ENCODE measurements around the gene PLXNA4.
"Not testable (repeated sequence)": the region's sequence is repeated elsewhere in the genome, so short reads cannot be mapped to it uniquely, and the experiment has no call there.

The PLXNA4 gene

DNA sequence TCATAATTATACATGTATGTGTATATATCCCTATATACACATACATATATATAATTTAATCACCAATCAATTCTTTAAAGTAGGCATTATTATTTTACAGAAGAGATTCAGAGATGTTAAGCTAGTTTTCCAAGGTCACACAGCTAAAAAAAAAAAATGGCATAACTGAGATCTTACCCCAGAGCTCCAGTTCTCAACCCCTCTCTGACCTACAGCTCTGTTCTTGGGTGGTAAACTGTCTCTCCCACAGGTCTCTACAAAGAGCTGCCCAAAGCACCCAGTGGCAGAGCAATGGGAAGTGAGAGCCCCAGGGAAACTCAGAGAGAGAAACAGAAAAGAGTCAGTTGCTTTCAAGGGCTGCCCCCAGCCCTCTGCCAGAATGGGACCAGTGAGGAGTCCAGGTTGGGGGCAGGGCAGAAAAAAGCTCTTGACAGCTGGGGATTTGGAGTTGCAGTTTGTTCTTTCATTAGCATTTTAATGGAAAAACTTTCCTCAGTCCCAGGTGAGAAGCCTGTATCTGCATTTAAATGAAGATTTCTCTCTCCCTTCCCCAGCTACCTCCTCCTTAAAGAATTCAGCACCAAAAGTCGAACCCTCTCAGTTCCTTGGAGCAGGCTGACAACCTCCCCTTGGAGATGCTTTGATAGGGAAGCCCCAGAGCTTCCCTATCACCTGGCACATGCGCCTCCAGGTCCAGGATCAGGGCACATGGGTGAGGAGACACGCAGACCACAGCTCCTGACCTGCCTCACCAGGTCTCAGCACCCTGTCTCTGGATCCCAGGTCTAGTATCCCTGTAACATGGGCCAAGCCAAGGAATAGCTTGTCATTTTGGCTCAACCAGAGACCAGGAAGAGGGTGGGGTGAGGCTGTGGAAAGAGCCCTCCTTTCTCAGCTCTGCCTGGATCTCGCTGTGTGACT is 388.1 kb downstream of the PLXNA4 start:
- no peak for DNase-seq

DNA sequence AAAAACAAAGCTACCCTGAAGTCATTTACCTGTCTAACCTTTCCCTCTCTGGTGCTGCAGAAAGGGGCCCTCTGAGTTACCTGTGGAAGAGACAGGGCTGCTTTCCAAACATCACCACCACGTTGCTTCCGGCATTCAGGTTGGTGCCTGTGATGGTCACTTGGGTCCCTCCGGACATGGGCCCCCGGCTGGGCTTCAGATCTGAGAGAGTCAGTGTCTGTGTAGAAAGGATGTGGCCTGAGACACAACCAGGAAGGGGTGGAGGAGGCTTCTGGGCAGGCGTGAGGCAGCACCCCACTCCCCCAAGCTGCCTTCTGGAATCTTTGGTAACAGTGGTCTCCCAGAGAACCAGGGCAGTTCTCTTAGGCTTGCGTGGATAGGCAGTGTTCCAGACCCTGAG is 388.9 kb downstream of the PLXNA4 start:
- DNase-seq = no peak

DNA sequence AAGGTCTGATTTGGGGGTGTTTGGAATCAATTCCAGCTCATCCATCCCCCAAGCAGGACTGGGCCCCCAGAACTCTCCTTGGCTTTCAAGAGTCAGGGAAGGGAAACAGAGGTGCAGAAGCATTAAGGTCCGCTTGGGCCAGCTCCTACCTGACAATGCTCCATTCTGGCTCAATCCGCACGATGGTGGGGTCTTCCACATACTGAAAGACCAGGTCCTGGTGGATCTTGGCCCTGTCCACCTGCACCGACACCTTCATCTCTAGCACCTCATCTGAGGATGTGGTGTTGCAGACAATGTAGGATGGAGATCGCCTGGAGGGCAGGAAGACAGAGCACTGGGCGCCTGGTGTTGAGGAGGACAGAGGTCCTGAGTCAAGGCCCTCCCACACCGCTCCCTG is 391.1 kb downstream of the PLXNA4 start:
- DNase-seq = no peak

DNA sequence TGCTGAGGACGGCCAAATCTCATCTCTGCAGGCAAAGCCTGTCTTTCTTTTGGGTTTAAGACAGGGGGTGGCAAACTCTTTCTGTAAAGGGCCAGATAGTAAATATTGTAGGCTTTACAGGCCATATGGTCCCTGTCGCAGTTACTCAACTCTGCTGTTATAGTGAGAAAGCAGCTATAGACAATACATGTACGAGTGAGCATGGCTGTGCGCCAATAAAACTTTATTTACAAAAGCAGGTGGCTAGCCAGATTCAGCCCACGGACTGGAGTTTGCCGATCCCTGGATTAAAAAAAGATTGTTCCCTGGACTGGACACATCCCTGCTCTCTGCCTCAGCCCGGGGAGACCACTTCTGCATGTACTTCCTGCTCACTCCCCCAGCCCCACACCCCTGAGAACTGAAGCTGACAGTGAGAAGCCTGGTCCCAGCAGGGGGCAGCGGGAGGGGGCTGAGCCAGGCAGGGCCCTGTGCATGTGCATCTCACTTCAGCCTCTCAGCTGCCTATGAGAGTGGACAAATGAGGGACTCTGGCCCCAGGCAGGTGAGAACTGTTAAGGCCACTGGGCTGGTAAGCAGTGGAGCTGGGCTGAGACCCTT is 392.4 kb downstream of the PLXNA4 start:
- no peak for DNase-seq

DNA sequence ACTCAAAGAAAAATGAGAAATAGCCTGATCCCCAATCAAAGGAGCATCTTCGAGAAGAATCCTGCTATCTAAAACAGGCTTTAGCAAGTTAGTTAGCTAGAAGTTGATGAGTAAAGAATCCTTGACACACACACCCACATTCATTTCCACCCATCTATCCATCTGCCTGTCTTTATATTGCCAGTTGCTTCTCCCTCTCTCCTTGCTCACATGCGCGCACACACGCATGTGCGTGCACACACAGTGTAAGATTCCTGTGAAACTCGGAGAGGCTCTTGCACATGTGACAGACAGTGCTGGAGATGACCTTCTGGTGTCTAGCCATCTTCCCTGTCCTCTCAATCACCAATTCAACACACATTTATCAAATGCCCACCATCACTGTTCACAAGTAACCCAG is 393.3 kb downstream of the PLXNA4 start:
- no peak for DNase-seq

DNA sequence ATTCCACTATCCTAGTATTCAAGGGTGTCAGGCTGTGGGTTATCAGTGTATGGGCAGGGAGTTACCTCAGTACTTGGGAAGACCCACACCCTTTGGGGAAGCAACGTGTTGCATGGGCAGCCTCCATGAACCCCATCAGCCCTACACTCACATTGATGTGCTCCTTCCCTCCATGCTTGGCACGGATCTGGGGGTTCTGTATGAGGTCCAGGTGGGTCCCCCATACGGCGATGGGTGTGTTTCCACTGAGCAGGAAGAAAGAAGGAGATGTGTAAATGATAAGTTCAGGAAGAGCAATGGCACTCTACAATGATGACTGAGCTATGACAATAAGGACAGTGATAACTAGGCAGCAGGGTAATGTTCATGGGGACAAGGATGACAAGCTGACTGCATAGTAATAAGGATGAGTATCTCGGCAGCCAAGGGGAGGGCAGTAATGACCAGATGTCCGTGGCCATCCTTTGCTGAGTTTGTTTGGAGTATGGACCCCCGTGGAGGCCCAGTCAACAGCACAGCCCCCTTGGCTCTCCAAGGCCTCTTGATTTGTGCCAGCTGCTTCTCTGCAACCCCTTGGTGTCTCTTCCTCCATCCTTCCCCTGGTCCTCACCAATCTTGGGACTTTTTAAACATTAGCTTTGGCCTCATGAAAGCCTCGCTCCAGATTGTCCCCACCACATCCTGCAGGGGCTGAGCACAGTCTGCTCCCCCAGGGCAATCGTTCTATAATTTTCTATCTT is 394.2 kb downstream of the PLXNA4 start:
- no peak for DNase-seq

DNA sequence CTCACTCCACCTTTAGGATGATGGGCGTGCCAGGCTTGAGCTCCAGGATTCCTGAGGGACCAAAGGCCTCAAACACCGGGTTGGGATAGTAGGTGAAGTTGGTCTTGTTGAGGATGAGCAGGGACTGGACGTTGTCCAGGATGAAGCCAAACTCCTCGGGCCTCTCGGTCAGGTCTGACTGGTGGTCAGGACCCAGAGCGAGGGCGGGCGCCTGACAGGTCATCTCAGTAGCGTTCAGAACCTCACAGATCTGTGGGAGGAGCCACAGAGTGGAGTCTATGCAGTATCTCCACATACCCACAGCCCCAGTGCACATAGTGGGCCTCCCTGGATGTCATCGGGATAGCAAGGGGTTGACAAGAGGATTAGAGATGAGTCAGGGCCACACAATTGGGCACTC is 394.9 kb downstream of the PLXNA4 start:
- no peak for DNase-seq

DNA sequence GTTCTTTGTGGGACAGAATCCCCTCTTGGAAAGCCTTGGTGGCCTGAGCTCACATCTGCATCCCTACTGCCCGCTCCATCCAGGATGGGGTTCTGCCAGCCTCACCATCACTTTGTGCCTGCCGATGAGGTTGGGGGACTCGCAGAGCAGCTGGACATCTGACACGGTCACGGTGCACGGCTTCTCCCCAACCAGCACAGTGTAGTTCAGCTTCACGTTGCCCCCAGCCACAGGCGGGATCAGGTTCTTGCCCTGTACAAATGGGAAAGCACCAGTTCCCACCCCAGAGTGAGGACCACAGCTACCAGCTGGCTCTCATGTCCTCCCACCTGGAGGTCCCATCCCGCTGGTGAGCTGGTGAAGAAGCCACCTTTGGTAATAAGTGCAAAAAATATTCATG is 395.8 kb downstream of the PLXNA4 start:
- no peak for DNase-seq

DNA sequence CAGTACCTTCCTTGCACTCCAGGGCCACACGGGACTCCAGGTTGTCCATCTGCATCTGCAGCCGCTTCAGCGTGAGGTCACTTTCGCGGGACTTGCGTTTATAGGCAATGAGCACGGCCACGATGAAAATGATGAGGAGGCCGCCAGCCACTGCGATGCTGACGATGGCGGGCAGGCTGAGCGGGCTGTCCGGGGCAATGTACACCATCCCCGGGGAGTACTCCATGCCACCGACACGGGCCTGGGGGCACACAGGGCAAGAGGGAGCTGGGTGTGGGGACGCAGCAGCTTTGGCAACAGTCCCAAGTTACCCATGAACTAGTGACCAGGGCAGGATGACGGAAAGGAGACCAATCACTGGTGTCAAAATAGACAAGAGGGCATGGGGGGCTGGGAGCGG is 396.6 kb downstream of the PLXNA4 start:
- DNase-seq = no peak

DNA sequence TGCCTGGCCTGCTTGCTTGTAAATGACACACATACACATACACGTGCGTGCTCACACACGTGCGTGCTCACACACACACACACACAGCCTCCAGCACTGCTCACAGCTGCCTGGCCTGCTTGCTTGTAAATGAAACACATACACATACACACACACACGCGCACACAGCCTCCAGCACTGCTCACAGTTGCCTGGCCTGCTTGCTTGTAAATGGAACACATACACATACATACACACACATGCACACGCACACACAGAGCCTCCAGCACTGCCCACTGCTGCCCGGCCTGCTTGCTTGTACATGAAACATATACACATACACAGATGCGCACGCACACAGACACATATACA is 397.2 kb downstream of the PLXNA4 start:
- no peak for DNase-seq

DNA sequence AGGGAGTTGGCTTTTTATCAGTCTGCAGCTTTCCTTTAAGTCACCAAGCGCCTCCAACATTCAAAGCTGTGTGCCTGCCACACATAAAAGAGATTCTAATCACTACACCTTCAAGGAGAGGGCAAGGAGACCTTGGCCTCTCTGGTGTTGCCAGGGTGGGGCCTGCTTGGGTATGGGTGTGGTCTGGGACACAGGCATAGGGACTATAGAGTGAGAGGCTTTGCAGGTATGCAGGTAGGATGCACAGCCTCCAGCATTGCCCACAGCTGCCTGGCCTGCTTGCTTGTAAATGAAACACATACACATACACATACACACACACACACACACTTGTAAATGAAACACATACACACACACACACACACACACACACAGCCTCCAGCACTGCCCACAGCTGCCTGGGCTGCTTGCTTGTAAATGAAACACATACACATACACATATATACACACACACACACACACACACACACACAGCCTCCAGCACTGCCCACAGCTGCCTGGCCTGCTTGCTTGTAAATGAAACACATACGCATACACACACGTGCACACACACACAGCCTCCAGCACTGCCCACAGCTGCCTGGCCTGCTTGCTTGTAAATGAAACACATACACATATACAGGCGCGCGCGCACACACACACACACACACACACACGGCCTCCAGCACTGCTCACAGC is 397.7 kb downstream of the PLXNA4 start:
- not testable (repeated sequence) for DNase-seq

DNA sequence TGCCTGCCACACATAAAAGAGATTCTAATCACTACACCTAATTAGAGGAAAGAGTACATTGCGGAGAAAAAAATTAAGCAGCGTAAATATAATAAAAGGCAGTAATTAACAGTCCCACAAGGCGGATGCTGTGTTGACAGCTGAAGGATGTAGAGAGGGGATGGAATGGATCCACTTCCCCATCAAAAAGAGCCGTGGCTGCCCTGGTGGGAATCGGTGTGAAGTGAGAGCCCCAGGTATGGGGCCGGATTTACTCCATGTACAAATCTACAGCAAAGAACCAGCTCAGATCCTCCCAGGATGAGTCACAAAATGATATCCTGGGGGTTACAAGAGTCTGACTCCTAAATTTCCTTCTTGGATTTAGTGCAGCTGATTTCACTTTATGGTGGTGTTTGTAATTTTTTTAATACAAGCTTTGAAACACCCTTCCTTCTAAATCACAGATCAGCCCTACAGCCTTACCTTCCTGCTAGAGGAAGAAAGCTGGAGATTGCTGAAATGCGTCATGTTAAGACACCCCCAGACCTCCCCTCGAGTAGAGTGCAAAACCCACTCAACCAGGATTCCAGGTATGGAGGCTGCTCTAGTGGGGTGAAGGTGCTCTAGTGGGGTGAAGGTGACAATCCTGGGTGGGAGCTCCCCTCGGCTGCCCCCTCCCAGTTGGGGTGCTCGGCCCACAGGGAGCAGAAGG is 398.4 kb downstream of the PLXNA4 start:
- DNase-seq = no peak

DNA sequence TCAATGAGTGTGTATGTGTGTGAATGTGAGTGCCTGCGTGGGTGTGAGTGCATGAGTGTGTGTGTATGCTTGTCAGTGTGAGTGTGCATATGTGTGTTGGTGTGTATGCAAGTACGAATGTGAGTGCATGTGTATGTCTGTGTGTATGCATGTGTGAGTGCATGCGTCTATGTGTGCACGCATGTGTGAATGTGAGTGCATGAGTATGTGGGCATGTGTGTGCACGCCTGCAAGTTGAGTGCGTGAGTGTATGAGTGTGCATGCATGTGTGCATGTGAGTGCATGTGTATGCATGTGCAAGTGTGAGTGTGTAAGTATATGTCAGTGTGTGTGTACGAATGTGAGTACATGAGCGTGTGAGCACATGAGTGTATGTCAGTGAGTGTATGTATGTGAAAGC is 399.6 kb downstream of the PLXNA4 start:
- DNase-seq = no peak

DNA sequence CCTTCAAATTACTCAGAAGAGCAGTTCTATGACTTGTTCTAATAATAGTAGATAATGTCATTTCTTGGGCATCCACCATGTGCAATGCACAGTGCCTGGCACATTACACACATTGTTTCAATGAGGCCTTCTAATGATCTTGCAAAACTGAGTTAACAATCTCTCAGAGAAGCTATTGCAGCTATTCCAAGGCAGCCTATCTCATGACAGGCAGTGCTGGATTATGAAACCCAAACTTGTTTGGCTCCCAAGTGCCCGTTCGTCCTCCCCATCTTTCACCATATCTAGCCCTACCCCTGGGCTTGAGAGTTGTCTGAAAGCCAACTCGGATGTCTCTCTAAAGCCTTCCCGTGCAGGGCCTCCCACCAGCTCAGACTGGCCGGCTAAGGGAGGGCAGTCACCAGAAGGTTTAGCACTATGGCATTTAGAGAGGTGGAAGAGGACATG is 405.1 kb downstream of the PLXNA4 start:
- DNase-seq = no peak

DNA sequence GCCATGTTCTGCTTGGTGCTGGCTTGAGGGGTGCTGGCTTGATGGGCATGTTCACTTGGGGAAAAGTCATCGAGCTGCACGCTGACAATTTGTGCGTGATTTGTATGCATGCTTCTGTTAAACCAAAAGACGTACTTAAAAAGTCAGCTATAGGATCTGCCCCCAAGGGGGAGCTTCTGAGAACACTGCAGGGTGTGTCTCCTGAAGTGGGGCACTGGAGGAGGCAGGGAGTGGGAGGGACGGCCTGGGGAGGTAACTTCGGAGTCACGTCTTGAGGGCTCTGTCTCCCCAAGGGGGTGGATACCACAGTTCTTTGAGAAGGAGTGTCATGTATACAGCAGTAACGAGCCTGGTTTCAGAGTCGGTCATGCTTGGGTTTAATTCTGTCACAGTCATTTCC is 406.5 kb downstream of the PLXNA4 start:
- no peak for DNase-seq

DNA sequence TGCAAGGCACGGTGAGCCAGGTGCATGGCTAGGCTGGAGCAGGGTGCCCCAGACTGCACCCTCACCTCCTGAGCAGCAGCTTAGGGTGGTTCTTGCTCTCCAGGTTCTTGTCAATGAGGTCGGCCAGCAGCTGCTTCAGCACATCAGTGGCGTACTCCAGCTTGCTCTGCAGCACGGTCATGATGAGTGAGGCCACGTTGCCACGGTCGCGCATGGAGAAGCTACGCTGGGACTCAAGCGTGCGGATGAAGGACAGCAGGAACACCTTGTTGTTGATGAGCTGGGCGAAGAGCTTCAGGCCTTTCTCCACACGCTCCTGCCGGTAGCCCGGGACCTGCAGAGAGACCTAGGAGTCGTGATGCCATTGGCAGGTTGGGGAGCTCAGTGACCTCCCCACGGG is 408.0 kb downstream of the PLXNA4 start:
- DNase-seq = no peak

DNA sequence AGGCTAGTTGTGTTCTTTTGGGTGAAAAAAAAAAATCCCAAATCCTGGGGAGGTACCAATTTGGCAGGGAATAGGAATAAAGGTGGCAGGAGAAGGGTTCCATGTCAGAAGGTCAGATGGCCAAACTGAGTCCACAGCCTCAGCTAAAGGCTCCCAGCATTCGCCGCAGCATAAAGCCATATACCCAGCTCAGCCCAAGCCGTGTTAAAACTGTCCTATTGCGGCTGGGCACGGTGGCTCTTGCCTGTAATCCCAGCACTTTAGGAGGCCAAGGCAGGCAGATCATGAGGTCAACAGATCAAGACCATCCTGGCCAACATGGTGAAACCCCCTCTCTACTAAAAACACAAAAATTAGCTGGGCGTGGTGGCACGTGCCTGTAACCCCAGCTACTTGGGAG is 410.6 kb downstream of the PLXNA4 start:
- not testable (repeated sequence) for DNase-seq

DNA sequence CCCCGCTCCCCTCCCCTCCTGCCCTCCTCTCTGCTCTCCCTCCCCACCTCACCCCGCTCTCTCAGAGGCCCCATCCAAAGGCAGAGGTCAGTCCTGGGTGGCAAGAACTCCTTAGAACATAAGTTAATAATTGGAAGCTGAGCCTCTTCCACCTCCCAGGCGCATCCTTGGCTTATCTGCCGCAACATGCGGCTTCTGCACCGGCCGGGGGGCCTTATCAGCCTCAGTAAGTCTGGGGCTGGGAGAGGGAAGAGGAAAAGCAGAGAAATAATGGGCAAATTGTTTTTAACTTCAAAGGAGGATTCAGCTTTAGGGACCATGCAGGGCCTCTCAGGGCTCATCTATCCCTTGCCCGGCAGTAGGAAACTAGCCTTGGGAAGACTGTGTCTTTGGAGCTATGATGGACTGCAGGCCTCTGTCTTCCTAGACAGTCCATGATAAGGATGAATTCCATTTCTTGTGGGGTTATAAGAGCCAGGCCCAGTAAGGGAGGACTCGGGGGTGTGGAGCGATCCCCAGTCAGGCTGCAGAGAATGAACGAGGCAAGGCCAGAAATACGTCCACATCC is 411.6 kb downstream of the PLXNA4 start:
- DNase-seq = no peak

DNA sequence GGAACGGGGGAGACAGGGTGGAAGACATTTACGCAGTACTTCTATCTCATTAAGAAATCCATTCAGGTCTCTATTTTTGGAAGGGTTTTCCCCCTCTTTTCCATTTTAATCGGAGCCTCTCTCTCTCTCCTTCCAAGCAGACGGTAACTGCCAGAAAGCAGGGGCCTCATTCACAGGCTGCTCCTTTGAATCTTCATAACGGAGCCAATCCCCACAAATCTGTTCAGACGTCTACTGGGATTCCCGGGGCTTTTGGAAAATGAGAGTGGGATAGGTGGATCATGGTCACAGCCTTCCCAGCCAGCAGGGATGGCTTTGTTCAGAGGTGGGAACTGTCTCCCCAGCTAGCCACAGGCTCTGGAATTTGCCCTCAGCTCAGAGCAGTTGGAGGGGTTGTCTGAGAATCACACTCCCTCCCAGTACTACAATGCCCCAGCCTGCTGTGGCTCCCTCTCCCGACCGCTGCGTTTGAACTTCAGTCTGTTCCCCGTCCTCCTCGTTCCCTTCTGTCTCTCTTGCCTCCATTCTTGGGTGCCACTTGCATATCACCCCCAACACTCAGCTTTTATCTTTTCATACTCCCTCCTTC is 413.6 kb downstream of the PLXNA4 start:
- DNase-seq = no peak

DNA sequence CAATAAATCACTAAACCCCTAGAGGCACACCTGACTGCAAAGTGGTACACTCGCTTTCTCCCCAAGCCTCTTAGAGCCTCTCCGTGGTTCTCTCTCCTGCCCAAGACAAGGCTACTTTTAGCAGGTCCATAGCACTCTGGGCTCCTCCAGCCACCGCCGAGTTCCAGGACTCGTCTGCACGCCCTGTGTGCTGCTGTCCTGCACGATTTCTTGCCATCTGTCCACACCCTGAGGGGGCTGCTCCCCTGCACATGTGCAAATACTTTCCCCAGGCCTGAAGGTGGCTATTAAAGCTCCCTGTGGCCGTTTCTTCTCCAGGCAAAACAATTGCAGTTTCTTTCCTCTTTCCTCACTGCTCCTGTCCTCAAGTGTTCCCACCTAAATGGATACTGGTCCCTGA is 414.3 kb downstream of the PLXNA4 start:
- DNase-seq = no peak

DNA sequence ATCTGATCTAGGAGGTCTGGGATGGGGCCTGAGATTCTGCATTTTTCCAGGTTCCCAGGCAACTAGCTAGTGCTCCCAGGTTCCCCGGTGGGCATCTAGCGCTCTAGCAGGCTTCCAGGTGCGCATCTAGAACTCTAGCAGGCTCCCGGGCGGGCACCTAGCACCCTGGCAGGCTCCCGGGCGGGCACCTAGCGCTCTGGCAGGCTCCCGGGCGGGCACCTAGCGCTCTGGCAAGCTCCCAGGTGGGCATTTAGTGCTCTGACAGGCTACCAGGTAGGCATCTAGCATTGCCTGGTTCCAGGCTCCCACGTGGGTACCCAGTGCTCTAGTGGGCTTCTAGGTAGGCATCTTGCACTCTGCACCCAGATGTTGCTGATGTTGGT is 414.7 kb downstream of the PLXNA4 start:
- DNase-seq = no peak
